Measurements from ENCODE around the gene PDE4B.

The PDE4B gene

GRCh38 chr1:66175581-66175980, 382.9 kb downstream of the PDE4B start:
- TF ChIP-seq CTCF (IDR thresholded peaks at IDR 0.05; ENCODE audit: control insufficient read depth, insufficient read depth, low read depth, low read length, missing control alignments) = no peak
- H3K4me3 ChIP-seq (ENCODE audit: control insufficient read depth, low read depth, low read length) = no peak overlapping the region
- DNase-seq (ENCODE audit: low read depth) = no peak

DNA sequence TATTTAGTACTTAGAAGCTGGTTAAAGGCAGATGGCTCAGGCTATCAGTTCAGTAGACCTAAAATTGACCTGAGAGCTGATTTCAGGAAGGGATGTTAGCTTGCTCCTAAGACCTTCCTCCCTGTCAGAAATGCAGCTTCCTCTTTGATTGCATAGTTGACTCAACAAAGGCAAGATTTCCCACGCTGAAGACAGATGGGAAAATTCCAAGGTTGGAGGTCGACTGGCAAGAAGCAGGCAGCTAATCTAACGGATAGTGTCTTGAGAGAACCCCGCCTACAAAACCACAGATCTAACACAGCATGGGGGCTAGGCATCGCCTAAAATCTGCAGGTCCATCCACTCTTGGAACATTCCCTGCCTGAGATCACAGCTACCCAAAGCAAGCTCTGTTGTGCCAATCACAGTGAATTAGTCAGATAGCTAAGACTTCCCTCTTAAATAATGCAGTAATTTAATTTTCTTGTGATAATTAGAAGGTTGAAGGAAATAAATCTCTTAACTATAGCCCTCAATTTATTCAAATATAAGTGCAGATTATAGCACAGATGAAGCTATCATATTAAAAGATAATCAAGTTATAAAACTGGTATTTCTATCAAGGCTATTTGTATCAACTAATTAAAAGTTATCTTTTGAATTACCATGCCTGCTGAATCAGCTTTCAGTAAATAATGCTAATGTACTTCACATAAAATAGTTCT, 383.5 kb downstream of the PDE4B start:
- no peak for TF ChIP-seq CTCF (IDR thresholded peaks at IDR 0.05; ENCODE audit: control insufficient read depth, insufficient read depth, low read depth, low read length, missing control alignments)
- H3K4me3 ChIP-seq (ENCODE audit: control insufficient read depth, low read depth, low read length) = no peak overlapping the region
- DNase-seq (ENCODE audit: low read depth) = no peak

GRCh38 chr1:66176832-66177231, 384.1 kb downstream of the PDE4B start:
- no peak overlapping the region for H3K4me3 ChIP-seq (ENCODE audit: control insufficient read depth, low read depth, low read length)
- no peak for DNase-seq (ENCODE audit: low read depth)
- TF ChIP-seq CTCF (IDR thresholded peaks at IDR 0.05; ENCODE audit: control insufficient read depth, insufficient read depth, low read depth, low read length, missing control alignments) = no peak

- no peak for TF ChIP-seq CTCF (IDR thresholded peaks at IDR 0.05; ENCODE audit: control insufficient read depth, insufficient read depth, low read depth, low read length, missing control alignments)
- DNase-seq (ENCODE audit: low read depth) = no peak
- H3K4me3 ChIP-seq (ENCODE audit: control insufficient read depth, low read depth, low read length) = no peak overlapping the region
These were observed 384.8 kb downstream of the PDE4B start for GRCh38 chr1:66177510-66177909.

GRCh38 chr1:66182026-66182425, 389.3 kb downstream of the PDE4B start:
- TF ChIP-seq CTCF (IDR thresholded peaks at IDR 0.05; ENCODE audit: control insufficient read depth, insufficient read depth, low read depth, low read length, missing control alignments) = no peak
- DNase-seq (ENCODE audit: low read depth) = no peak
- H3K4me3 ChIP-seq (ENCODE audit: control insufficient read depth, low read depth, low read length) = no peak overlapping the region

- DNase-seq (ENCODE audit: low read depth) = peak; percentile 94
- no peak for TF ChIP-seq CTCF (IDR thresholded peaks at IDR 0.05; ENCODE audit: control insufficient read depth, insufficient read depth, low read depth, low read length, missing control alignments)
- no peak overlapping the region for H3K4me3 ChIP-seq (ENCODE audit: control insufficient read depth, low read depth, low read length)
These were observed 390.0 kb downstream of the PDE4B start for GRCh38 chr1:66182551-66183178.

All from AG09309 (cell line).